ENCODE results near the gene FASLG. TPM values are rescaled to one million over a fixed set of nuclear protein-coding genes. Genes with fewer than 3 reads are reported as not detected.

Gene FASLG
- total RNA-seq, 1 donor from 2014 or later = not detected

GRCh38 chr1:172662464-172663109 is 3.7 kb downstream of the FASLG start:
- TF ChIP-seq POLR2A (IDR thresholded peaks at IDR 0.05) (no peak), POLR2AphosphoS5 (IDR thresholded peaks at IDR 0.05; ENCODE audit: insufficient read depth in 1 of 2, low read depth in 1 of 2) (no peak), CTCF (IDR thresholded peaks at IDR 0.05) (no peak)
- no peaks in the 10 kb centered on the region for H3K27me3 ChIP-seq
- no peak overlapping the region for H3K4me3 ChIP-seq
- DNase-seq (ENCODE audit: extremely low spot score in 2 of 2) = no peak
- H3K9me3 ChIP-seq = no peaks in the 10 kb centered on the region
- intact Hi-C loops (cut with DNase I) = no loop called here
- no peak overlapping the region for H3K27ac ChIP-seq
- H3K4me1 ChIP-seq = no peaks in the 10 kb centered on the region
- H3K36me3 ChIP-seq = no peaks in the 10 kb centered on the region

DNA sequence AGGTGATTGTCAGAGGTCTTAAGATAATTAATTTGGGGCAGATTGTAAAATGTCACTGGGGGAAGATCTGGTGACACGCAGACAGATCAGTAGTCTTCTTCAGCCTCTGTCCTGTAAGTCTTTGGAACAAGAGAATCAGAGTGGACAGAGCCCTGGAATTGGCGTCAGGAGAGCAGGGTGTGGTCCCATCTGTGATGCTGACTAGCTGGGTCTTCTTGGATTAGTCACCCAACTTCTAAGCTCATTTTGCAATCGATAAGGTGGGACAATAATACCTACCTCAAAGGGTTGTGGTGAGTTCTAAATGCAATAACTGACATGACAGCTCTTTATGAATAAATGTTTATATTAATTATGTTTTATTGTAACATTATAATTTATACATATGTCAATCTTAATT is 4.8 kb downstream of the FASLG start:
- TF ChIP-seq CTCF (IDR thresholded peaks at IDR 0.05) = no peak
- TF ChIP-seq POLR2AphosphoS5 (IDR thresholded peaks at IDR 0.05; ENCODE audit: insufficient read depth in 1 of 2, low read depth in 1 of 2) = no peak
- Histone ChIP-seq H3K4me3 (no peak overlapping the region), H3K4me1 (no peaks in the 10 kb centered on the region), H3K27ac (no peak overlapping the region), H3K9me3 (no peaks in the 10 kb centered on the region), H3K27me3 (no peaks in the 10 kb centered on the region), H3K36me3 (no peaks in the 10 kb centered on the region)
- intact Hi-C loops (cut with DNase I) = no loop called here
- DNase-seq (ENCODE audit: extremely low spot score in 2 of 2) = no peak

DNA sequence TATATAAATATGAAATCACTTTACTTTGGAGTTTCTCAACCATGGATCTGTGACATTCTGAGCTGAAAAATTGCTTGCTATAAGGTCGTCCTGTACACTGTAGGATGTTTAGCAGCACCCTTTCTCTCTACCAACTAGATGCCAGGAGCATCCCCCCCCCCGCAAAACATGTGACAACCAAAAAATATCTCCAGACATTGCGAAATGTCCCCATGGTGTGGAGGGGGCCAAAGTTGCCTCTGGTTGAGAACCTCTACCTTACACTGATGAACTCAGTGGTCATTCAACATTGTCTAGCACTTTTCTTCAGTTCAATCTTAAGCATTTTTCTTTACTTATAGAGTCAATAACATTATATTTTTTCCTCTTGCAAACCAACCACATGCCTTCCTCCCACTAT is 9.2 kb downstream of the FASLG start:
- H3K4me3 ChIP-seq = no peak overlapping the region
- intact Hi-C loops (cut with DNase I) = no loop called here

DNA sequence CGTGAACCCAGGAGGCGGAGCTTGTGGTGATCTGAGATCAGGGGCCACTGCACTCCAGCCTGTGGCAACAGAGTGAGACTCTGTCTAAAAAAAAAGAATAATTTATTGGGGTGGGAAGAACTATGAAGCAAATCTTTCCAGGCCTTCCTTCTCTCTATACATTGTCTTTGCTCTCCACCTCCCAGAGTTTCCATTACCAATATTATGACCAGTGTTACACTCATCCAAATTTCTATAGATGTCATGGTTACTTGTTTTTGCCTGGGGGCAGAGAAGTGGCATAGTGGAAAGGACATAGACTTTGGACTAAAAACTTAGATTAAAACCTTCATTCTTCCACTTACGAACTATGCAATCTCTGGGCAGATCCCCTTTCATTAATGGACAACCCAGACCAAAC is 10.1 kb downstream of the FASLG start:
- Histone ChIP-seq H3K4me3 (no peak overlapping the region), H3K36me3 (no peaks in the 10 kb centered on the region), H3K27me3 (no peaks in the 10 kb centered on the region), H3K27ac (no peak overlapping the region), H3K4me1 (no peaks in the 10 kb centered on the region), H3K9me3 (no peaks in the 10 kb centered on the region)
- DNase-seq (ENCODE audit: extremely low spot score in 2 of 2) = no peak
- TF ChIP-seq POLR2A (IDR thresholded peaks at IDR 0.05) (no peak), CTCF (IDR thresholded peaks at IDR 0.05) (no peak), POLR2AphosphoS5 (IDR thresholded peaks at IDR 0.05; ENCODE audit: insufficient read depth in 1 of 2, low read depth in 1 of 2) (no peak)
- intact Hi-C loops (cut with DNase I) = no loop called here

More for the DNA sequence above, 9.2 kb downstream of the FASLG start:
- Histone ChIP-seq H3K27me3 (no peaks in the 10 kb centered on the region), H3K9me3 (no peaks in the 10 kb centered on the region), H3K36me3 (no peaks in the 10 kb centered on the region), H3K4me1 (no peaks in the 10 kb centered on the region), H3K27ac (no peak overlapping the region)
- no peak for TF ChIP-seq POLR2A (IDR thresholded peaks at IDR 0.05)
- TF ChIP-seq CTCF (IDR thresholded peaks at IDR 0.05) = no peak
- TF ChIP-seq POLR2AphosphoS5 (IDR thresholded peaks at IDR 0.05; ENCODE audit: insufficient read depth in 1 of 2, low read depth in 1 of 2) = no peak
- DNase-seq (ENCODE audit: extremely low spot score in 2 of 2) = no peak

DNA sequence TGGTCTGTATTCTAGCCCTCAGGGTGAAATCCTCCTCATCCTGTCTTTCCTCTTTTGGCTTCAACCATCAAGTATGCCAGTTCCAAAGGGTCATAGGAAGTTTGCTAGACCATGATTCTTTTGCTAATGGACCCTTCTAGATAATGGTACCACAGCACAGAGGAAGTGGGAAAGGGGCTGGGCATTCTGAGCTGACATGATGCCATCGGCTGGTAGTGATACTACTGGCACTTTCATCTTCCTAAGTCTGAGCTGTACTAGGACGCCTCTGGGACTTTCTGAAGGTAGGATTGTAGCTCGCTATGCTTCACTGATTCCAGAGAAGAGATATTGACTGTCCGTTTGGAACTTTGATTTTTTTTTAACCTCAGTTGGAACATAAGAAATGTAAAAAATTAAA is 11.4 kb downstream of the FASLG start:
- no peaks in the 10 kb centered on the region for H3K27me3 ChIP-seq
- no peak for DNase-seq (ENCODE audit: extremely low spot score in 2 of 2)
- H3K9me3 ChIP-seq = no peaks in the 10 kb centered on the region
- intact Hi-C loops (cut with DNase I) = loop anchor here (5.0 kb wide), 1 partner anchor 847 kb away; no protein-coding TSS in a partner anchor
- no peaks in the 10 kb centered on the region for H3K36me3 ChIP-seq
- peaks cover 4% of the 10 kb centered on the region for H3K4me1 ChIP-seq
- no peak overlapping the region for H3K27ac ChIP-seq
- no peak overlapping the region for H3K4me3 ChIP-seq
- TF ChIP-seq CTCF (IDR thresholded peaks at IDR 0.05) = no peak
- no peak for TF ChIP-seq POLR2AphosphoS5 (IDR thresholded peaks at IDR 0.05; ENCODE audit: insufficient read depth in 1 of 2, low read depth in 1 of 2)
- no peak for TF ChIP-seq POLR2A (IDR thresholded peaks at IDR 0.05)
